BLaER1 treated with 17β-estradiol and CSF1 and Interleukin-3, amounts not matched to agents 10 nM and 100 nM (cell line): ENCODE data around the gene AJAP1.

ENCODE experiments used
- H3K27ac ChIP-seq, 11 experiments: shearing (Covaris generic); formaldehyde crosslinking; 2 replicates each; pipeline ENCODE4 v1.8.1; 2022
- H3K27me3 ChIP-seq, 11 experiments: shearing (Covaris generic); formaldehyde crosslinking; 2 replicates each; pipeline ENCODE4 v1.8.1; 2022
- H3K36me3 ChIP-seq, 11 experiments: shearing (Covaris generic); formaldehyde crosslinking; 2 replicates each; pipeline ENCODE4 v1.8.1; 2022
- H3K4me1 ChIP-seq, 10 experiments: shearing (Covaris generic); formaldehyde crosslinking; 2 replicates each; pipeline ENCODE4 v1.8.1; 2022
- H3K4me2 ChIP-seq, 11 experiments: shearing (Covaris generic); formaldehyde crosslinking; 2 replicates each; pipeline ENCODE4 v1.8.1; 2022
- H3K4me3 ChIP-seq, 10 experiments: shearing (Covaris generic); formaldehyde crosslinking; 2 replicates each; pipeline ENCODE4 v1.8.1; 2022
- H3K9ac ChIP-seq, 11 experiments: shearing (Covaris generic); formaldehyde crosslinking; 2 replicates each; pipeline ENCODE4 v1.8.1; 2022
- H3K9me3 ChIP-seq, 11 experiments: shearing (Covaris generic); formaldehyde crosslinking; replicated peaks in 1 of 11; 2 replicates each; pipeline ENCODE4 v1.8.1; 2022
- H4K20me1 ChIP-seq, 11 experiments: shearing (Covaris generic); formaldehyde crosslinking; 2 replicates each; pipeline ENCODE4 v1.8.1; 2022
- Cebpa-rat ChIP-seq, 11 experiments: shearing (Covaris generic); IDR thresholded peaks; 2 replicates each; pipeline ENCODE4 v1.8.1; 2022

The AJAP1 gene

GRCh38 chr1:4653796-4654725 is at the start of gene AJAP1:
Gene AJAP1, plus strand, starts transcription at chr1:4654609. Its CDS starts 817 bp downstream, at chr1:4655426.
- no peaks in the 10 kb centered on the region for H3K9me3 ChIP-seq
- TF ChIP-seq Cebpa-rat (IDR thresholded peaks at IDR 0.05) = no peak
- H3K4me1 ChIP-seq = peaks cover 19 to 65% (median 54%) of the 10 kb centered on the region in 10 experiments
- H3K4me3 ChIP-seq = peak within 1 kb of the TSS; percentile 61 to 73 (median 66)
- peak within 1 kb of the TSS; percentile 43 to 79 (median 68); a peak in 21 of 22 replicates for H3K9ac ChIP-seq
- H4K20me1 ChIP-seq = peaks cover 0 to 56% (median 34%) of the 10 kb centered on the region in 11 experiments; a peak in 16 of 22 replicates
- no peaks in the 10 kb centered on the region for H3K36me3 ChIP-seq
- H3K4me2 ChIP-seq = peak within 1 kb of the TSS; percentile 96 to 100 (median 99)
- peaks cover 71 to 93% (median 83%) of the 10 kb centered on the region in 11 experiments for H3K27me3 ChIP-seq
- H3K27ac ChIP-seq = peak within 1 kb of the TSS; percentile 15 to 79 (median 52); a peak in 17 of 22 replicates

DNA sequence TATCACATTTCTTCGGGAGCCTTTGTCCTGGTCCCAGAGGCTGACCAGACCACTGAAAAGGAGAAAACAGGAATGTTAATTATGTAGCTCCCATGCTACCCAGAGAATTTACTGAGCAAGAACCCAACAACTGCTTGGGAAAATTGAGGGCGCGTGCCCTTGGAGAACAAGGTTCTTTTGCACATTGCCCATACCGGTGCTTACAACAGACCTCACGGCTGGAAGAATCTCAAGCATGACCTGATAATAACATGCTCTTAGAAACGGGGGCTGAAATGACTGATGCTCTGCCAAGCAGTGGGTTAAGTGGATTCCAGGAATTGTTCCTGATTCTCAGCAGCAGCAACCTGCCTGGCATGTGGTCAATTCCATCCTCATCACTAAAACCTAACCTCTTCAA is 49.3 kb upstream of the AJAP1 start:
- H3K4me3 ChIP-seq = no peak overlapping the region
- H3K4me2 ChIP-seq = no peak overlapping the region
- H3K9me3 ChIP-seq = peaks cover 10 to 16% (median 14%) of the 10 kb centered on the region in 11 experiments
- H3K4me1 ChIP-seq = peaks cover 0 to 19% (median 2%) of the 10 kb centered on the region in 10 experiments; a peak in 8 of 20 replicates
- H3K27ac ChIP-seq = no peak overlapping the region
- TF ChIP-seq Cebpa-rat (IDR thresholded peaks at IDR 0.05) = no peak
- no peak overlapping the region for H3K9ac ChIP-seq
- 0 out of 22 replicates have a peak, but pooled peaks cover 0 to 1% (median 0%) of the 10 kb centered on the region in 11 experiments for H3K36me3 ChIP-seq
- no peaks in the 10 kb centered on the region for H4K20me1 ChIP-seq
- peaks cover 0 to 8% (median 0%) of the 10 kb centered on the region in 11 experiments; a peak in 2 of 22 replicates for H3K27me3 ChIP-seq

DNA sequence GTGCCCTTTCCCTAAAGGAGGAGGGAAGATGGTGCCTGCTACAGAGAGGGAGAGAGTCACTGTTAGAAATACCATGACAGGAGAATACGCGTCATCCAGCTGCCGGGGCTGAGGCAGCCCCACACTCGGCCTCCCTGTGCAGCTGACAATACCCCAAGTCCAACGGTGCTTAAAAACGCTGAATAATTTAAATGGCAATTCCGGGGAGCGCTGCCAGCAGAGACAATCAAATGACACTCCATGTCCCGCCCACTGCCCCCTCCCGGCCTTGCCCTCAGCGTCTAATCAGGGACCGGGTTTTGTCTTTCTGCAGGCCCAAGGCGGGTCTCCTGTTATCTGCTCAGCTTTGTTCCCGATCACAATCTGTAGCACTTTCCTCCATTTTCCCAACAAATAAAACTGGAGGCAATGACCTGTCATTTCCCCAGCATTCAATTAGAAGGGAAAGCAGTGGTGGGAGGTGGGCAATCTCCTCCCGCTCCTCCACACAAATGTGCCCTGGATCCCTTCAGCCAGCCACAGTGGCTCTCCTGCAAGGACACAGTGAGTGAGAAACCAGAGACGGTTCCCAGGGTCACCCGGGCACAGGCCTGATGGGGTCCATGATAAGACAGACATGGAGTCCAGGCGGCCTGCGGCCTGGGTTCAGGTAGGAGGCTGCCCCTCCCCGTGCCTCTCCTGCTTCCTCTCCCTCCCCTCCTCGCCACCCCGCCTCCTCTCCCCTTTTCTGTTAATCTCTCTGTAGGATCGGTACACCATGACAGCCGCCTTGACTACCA is 42.7 kb upstream of the AJAP1 start:
- Histone ChIP-seq H3K27ac (no peak overlapping the region), H3K4me3 (no peak overlapping the region), H4K20me1 (peaks cover 0 to 4% (median 0%) of the 10 kb centered on the region in 11 experiments; a peak in 1 of 22 replicates), H3K4me1 (no peaks in the 10 kb centered on the region), H3K9ac (no peak overlapping the region), H3K9me3 (peaks cover 18 to 27% (median 24%) of the 10 kb centered on the region in 11 experiments), H3K36me3 (0 out of 22 replicates have a peak, but pooled peaks cover 0 to 3% (median 0%) of the 10 kb centered on the region in 11 experiments), H3K4me2 (no peak overlapping the region), H3K27me3 (no peaks in the 10 kb centered on the region)
- no peak for TF ChIP-seq Cebpa-rat (IDR thresholded peaks at IDR 0.05)

DNA sequence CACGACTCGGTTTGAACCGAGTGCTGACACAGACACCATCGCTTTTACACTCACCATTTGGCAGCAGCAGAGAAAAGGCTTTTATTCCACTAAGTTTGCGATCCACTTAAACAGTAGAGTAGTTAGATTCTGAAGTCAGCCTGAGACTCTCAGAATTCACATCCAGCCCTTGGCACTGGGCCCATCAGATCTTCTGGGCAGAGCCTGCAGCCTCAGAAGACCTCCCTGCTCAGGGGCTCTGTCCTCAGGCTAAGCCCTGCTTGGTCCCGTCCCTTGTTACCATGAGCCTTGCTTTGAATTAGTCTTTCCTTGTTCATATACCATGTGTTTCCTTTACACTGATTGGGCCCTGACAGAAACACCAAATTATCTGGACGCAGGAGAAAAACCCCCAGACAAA is 41.4 kb upstream of the AJAP1 start:
- peaks cover 18 to 27% (median 24%) of the 10 kb centered on the region in 11 experiments for H3K9me3 ChIP-seq
- no peaks in the 10 kb centered on the region for H3K4me1 ChIP-seq
- no peaks in the 10 kb centered on the region for H3K27me3 ChIP-seq
- peaks cover 0 to 4% (median 0%) of the 10 kb centered on the region in 11 experiments; a peak in 1 of 22 replicates for H4K20me1 ChIP-seq
- 0 out of 22 replicates have a peak, but pooled peaks cover 0 to 3% (median 0%) of the 10 kb centered on the region in 11 experiments for H3K36me3 ChIP-seq
- H3K4me3 ChIP-seq = no peak overlapping the region
- H3K27ac ChIP-seq = no peak overlapping the region
- no peak overlapping the region for H3K9ac ChIP-seq
- no peak for TF ChIP-seq Cebpa-rat (IDR thresholded peaks at IDR 0.05)
- no peak overlapping the region for H3K4me2 ChIP-seq

- 0 out of 22 replicates have a peak, but pooled peaks cover 0 to 3% (median 0%) of the 10 kb centered on the region in 11 experiments for H3K36me3 ChIP-seq
- no peaks in the 10 kb centered on the region for H3K27me3 ChIP-seq
- TF ChIP-seq Cebpa-rat (IDR thresholded peaks at IDR 0.05) = no peak
- H3K9me3 ChIP-seq = peaks cover 17 to 26% (median 24%) of the 10 kb centered on the region in 11 experiments
- H3K4me2 ChIP-seq = no peak overlapping the region
- H3K4me3 ChIP-seq = no peak overlapping the region
- peaks cover 0 to 4% (median 0%) of the 10 kb centered on the region in 11 experiments; a peak in 1 of 22 replicates for H4K20me1 ChIP-seq
- no peak overlapping the region for H3K9ac ChIP-seq
- no peaks in the 10 kb centered on the region for H3K4me1 ChIP-seq
- H3K27ac ChIP-seq = no peak overlapping the region
Observed at GRCh38 chr1:4613606-4614370, 40.6 kb upstream of the AJAP1 start.

GRCh38 chr1:4614371-4615137 is 39.9 kb upstream of the AJAP1 start:
- Histone ChIP-seq H3K9me3 (peaks cover 10 to 19% (median 17%) of the 10 kb centered on the region in 11 experiments), H4K20me1 (peaks cover 0 to 4% (median 0%) of the 10 kb centered on the region in 11 experiments; a peak in 1 of 22 replicates)
- TF ChIP-seq Cebpa-rat (IDR thresholded peaks at IDR 0.05) = no peak

DNA sequence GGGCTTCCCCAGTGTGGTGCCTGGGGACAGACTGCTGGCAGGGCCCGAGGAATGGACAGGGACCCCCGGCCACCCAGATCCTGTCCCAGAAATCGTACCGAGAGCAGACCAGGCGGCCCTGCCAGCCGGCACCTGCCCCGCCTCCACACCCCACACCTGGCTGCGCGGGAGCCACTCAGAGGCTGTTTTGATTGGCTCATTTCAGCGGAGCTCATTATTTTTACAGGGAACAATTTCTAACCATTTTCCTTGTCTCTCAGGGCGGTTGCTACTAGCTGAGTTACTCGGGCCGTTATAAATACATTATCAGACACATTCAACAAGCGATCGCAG is 39.3 kb upstream of the AJAP1 start:
- Histone ChIP-seq H3K4me3 (no peak overlapping the region), H3K4me2 (no peak overlapping the region), H3K27ac (no peak overlapping the region), H4K20me1 (peaks cover 0 to 4% (median 0%) of the 10 kb centered on the region in 11 experiments; a peak in 1 of 22 replicates), H3K9ac (no peak overlapping the region), H3K4me1 (no peaks in the 10 kb centered on the region), H3K27me3 (no peaks in the 10 kb centered on the region), H3K9me3 (peaks cover 4 to 13% (median 12%) of the 10 kb centered on the region in 11 experiments), H3K36me3 (0 out of 22 replicates have a peak, but pooled peaks cover 0 to 2% (median 0%) of the 10 kb centered on the region in 11 experiments)
- TF ChIP-seq Cebpa-rat (IDR thresholded peaks at IDR 0.05) = no peak

More at GRCh38 chr1:4614371-4615137, 39.9 kb upstream of the AJAP1 start:
- H3K27me3 ChIP-seq = no peaks in the 10 kb centered on the region
- no peak overlapping the region for H3K27ac ChIP-seq
- H3K4me1 ChIP-seq = no peaks in the 10 kb centered on the region
- H3K36me3 ChIP-seq = 0 out of 22 replicates have a peak, but pooled peaks cover 0 to 3% (median 0%) of the 10 kb centered on the region in 11 experiments
- H3K4me3 ChIP-seq = no peak overlapping the region
- H3K9ac ChIP-seq = no peak overlapping the region
- H3K4me2 ChIP-seq = no peak overlapping the region
